Measurements from ENCODE around the gene NHLRC2. TPM values are rescaled to one million over a fixed set of nuclear protein-coding genes. Genes with fewer than 3 reads are reported as not detected.

Gene NHLRC2
- total and polyA plus RNA-seq, 2 experiments from 2014 or later = 15.5 to 28.1 TPM

DNA sequence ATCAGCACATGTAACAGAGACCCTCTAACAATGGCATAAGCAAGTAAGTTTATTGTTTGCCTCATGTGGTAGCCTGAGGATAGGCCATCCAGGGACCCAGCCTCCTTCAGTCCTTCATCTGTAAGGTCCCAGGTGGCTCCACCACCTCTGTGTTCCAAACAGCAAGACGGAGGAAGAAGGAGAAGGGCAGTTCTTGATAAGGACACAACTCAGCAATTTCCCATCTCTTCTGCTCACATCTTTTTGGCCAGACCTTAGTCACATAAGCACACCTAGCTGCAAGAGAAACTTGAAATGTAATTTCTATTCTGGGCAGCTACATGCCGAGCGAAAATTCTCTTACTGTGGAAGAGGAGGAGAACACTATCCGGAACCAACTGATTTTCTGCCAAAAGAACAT lies 34.5 kb upstream of the NHLRC2 start (continued):
- TF ChIP-seq, protein P1, sequence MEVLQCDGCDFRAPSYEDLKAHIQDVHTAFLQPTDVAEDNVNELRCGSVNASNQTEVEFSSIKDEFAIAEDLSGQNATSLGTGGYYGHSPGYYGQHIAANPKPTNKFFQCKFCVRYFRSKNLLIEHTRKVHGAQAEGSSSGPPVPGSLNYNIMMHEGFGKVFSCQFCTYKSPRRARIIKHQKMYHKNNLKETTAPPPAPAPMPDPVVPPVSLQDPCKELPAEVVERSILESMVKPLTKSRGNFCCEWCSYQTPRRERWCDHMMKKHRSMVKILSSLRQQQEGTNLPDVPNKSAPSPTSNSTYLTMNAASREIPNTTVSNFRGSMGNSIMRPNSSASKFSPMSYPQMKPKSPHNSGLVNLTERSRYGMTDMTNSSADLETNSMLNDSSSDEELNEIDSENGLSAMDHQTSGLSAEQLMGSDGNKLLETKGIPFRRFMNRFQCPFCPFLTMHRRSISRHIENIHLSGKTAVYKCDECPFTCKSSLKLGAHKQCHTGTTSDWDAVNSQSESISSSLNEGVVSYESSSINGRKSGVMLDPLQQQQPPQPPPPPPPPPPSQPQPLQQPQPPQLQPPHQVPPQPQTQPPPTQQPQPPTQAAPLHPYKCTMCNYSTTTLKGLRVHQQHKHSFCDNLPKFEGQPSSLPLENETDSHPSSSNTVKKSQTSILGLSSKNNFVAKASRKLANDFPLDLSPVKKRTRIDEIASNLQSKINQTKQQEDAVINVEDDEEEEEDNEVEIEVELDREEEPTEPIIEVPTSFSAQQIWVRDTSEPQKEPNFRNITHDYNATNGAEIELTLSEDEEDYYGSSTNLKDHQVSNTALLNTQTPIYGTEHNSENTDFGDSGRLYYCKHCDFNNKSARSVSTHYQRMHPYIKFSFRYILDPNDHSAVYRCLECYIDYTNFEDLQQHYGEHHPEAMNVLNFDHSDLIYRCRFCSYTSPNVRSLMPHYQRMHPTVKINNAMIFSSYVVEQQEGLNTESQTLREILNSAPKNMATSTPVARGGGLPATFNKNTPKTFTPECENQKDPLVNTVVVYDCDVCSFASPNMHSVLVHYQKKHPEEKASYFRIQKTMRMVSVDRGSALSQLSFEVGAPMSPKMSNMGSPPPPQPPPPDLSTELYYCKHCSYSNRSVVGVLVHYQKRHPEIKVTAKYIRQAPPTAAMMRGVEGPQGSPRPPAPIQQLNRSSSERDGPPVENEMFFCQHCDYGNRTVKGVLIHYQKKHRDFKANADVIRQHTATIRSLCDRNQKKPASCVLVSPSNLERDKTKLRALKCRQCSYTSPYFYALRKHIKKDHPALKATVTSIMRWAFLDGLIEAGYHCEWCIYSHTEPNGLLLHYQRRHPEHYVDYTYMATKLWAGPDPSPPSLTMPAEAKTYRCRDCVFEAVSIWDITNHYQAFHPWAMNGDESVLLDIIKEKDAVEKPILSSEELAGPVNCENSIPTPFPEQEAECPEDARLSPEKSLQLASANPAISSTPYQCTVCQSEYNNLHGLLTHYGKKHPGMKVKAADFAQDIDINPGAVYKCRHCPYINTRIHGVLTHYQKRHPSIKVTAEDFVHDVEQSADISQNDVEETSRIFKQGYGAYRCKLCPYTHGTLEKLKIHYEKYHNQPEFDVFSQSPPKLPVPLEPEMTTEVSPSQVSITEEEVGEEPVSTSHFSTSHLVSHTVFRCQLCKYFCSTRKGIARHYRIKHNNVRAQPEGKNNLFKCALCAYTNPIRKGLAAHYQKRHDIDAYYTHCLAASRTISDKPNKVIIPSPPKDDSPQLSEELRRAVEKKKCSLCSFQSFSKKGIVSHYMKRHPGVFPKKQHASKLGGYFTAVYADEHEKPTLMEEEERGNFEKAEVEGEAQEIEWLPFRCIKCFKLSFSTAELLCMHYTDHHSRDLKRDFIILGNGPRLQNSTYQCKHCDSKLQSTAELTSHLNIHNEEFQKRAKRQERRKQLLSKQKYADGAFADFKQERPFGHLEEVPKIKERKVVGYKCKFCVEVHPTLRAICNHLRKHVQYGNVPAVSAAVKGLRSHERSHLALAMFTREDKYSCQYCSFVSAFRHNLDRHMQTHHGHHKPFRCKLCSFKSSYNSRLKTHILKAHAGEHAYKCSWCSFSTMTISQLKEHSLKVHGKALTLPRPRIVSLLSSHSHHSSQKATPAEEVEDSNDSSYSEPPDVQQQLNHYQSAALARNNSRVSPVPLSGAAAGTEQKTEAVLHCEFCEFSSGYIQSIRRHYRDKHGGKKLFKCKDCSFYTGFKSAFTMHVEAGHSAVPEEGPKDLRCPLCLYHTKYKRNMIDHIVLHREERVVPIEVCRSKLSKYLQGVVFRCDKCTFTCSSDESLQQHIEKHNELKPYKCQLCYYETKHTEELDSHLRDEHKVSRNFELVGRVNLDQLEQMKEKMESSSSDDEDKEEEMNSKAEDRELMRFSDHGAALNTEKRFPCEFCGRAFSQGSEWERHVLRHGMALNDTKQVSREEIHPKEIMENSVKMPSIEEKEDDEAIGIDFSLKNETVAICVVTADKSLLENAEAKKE (CRISPR knock-in tag; IDR thresholded peaks at IDR 0.05) = no peak
- TF ChIP-seq JUNB (IDR thresholded peaks at IDR 0.05; ENCODE audit: unreplicated experiment) = no peak
- TF ChIP-seq ZNF331 (CRISPR knock-in tag; IDR thresholded peaks at IDR 0.05; ENCODE audit: low read depth) = no peak
- TF ChIP-seq, protein P2, sequence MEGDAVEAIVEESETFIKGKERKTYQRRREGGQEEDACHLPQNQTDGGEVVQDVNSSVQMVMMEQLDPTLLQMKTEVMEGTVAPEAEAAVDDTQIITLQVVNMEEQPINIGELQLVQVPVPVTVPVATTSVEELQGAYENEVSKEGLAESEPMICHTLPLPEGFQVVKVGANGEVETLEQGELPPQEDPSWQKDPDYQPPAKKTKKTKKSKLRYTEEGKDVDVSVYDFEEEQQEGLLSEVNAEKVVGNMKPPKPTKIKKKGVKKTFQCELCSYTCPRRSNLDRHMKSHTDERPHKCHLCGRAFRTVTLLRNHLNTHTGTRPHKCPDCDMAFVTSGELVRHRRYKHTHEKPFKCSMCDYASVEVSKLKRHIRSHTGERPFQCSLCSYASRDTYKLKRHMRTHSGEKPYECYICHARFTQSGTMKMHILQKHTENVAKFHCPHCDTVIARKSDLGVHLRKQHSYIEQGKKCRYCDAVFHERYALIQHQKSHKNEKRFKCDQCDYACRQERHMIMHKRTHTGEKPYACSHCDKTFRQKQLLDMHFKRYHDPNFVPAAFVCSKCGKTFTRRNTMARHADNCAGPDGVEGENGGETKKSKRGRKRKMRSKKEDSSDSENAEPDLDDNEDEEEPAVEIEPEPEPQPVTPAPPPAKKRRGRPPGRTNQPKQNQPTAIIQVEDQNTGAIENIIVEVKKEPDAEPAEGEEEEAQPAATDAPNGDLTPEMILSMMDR (conservative IDR thresholded peaks at IDR 0.05; ENCODE audit: low read depth in 2 of 2) = no peak

DNA sequence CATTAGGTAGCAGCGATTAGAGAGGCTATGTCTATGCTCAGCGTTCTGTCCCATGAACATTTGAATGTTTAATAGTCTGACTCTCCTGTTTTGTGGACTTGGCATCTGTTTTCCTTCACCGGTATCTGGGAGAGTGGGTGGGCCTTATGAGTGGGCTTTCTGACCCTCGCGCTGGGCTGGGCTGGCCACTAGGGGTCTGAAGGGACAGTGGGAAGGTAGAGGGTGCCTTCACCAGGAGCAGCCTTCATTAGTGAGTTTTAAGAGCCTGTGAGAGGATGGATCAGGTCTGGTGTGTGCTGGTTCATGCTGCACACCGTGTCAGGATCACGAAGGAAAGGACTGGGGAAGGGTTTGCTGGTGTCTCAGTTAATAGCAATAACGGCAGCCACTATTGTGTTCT lies 34.0 kb upstream of the NHLRC2 start:
- TF ChIP-seq, protein P2 (conservative IDR thresholded peaks at IDR 0.05; ENCODE audit: low read depth in 2 of 2) = peak; percentile 61 to 65
- no peak for TF ChIP-seq JUNB (IDR thresholded peaks at IDR 0.05; ENCODE audit: unreplicated experiment)
- Histone ChIP-seq H3K79me2 (replicated peaks; ENCODE audit: insufficient read depth) (no peaks in the 10 kb centered on the region), H3K9me2 (ENCODE audit: insufficient read depth) (no peaks in the 10 kb centered on the region), H4K20me1 (replicated peaks; ENCODE audit: insufficient read depth) (no peaks in the 10 kb centered on the region), H3K4me1 (ENCODE audit: insufficient read depth) (peaks cover 24% of the 10 kb centered on the region), H3K36me3 (ENCODE audit: insufficient read depth) (no peaks in the 10 kb centered on the region), H3K27ac (ENCODE audit: low read depth) (no peak overlapping the region), H3K27me3 (ENCODE audit: insufficient read depth) (no peaks in the 10 kb centered on the region), H3F3A (replicated peaks; ENCODE audit: low read depth) (no peaks in the 10 kb centered on the region), H3K4me2 (peak overlapping the region; percentile 53; the same call in 1 of the 2 replicates), H2AFZ (peak overlapping the region; percentile 81), H3K4me3 (no peak overlapping the region)
- ATAC-seq (peak; percentile 94), DNase-seq (ENCODE audit: low spot score) (peak; percentile 51)
- Mint-ChIP-seq H3K4me3 (no peak overlapping the region), H3K27ac (peak overlapping the region; percentile 8), H3K36me3 (ENCODE audit: low read depth) (no peaks in the 10 kb centered on the region), H3K27me3 (ENCODE audit: insufficient read depth, low read depth, poor library complexity) (no peaks in the 10 kb centered on the region), H3K9me3 (no peaks in the 10 kb centered on the region), H3K4me1 (peaks cover 25% of the 10 kb centered on the region)

Data from GM23338 (cell line).